K562 (cell line): ENCODE measurements around the gene HMGA1. TPM values are rescaled to one million over a fixed set of nuclear protein-coding genes. Genes with fewer than 3 reads are reported as not detected.
A peak's percentile ranks its signal among the peaks of the same experiment; 100 is the strongest.

Experiments
- CBFA2T3 ChIP-seq: fragments of 450-650 bp; IDR thresholded peaks from 2 replicates; pipeline ENCODE4 v1.6.1; 2017
- CC2D1A ChIP-seq: fragments of 450-650 bp; IDR thresholded peaks from 2 replicates; pipeline ENCODE4 v1.6.1; 2017; ENCODE audit warnings: mild to moderate bottlenecking
- CREM ChIP-seq: IDR thresholded peaks from 2 replicates; pipeline ENCODE4 v1.6.1; 2014; ENCODE audit warnings: antibody characterized with exemption, low read depth
- CTBP1 ChIP-seq: fragments of 450-650 bp; IDR thresholded peaks from 2 replicates; pipeline ENCODE4 v1.6.1; 2016; ENCODE audit warnings: borderline replicate concordance
- HOXB6 ChIP-seq: fragments of 250-450 bp; sonication (Bioruptor Pico); IDR thresholded peaks from 2 replicates; pipeline ENCODE4 v1.5.1; 2022; ENCODE audit warnings: mild to moderate bottlenecking, borderline replicate concordance
- IFI16 ChIP-seq: fragments of 250-450 bp; sonication (Bioruptor Pico); IDR thresholded peaks from 2 replicates; pipeline ENCODE4 v2.1.2; 2022; ENCODE audit warnings: mild to moderate bottlenecking, inconsistent platforms
- MECOM ChIP-seq: fragments of 250-450 bp; sonication (Bioruptor Pico); IDR thresholded peaks from 2 replicates; pipeline ENCODE4 v1.8.0; 2022; ENCODE audit warnings: inconsistent platforms
- MEIS2 ChIP-seq: fragments of 450-650 bp; IDR thresholded peaks from 2 replicates; pipeline ENCODE4 v1.6.1; 2014; ENCODE audit warnings: mild to moderate bottlenecking; ENCODE audit not compliant: partially characterized antibody
- NR3C1 ChIP-seq: sonication (generic); formaldehyde crosslinking; IDR thresholded peaks from 2 replicates; pipeline ENCODE4 v1.8.1; 2022; ENCODE audit warnings: missing genetic modification reagents
- RAD21 ChIP-seq, 2 experiments: fragments of 250-450 bp in 1 of 2; fragments of 450-650 bp in 1 of 2; sonication (Bioruptor Pico) in 1 of 2; formaldehyde crosslinking in 1 of 2; IDR thresholded peaks in 1 of 2; conservative IDR thresholded peaks in 1 of 2; 2 replicates each; pipeline versions ENCODE4 v1.4.0 to v1.8.0; 2020 to 2022; ENCODE audit warnings: mild to moderate bottlenecking in 2 of 2, moderate library complexity in 1 of 2
- RCOR1 ChIP-seq, 2 experiments: IDR thresholded peaks; 2 replicates each; pipeline ENCODE4 v1.6.1; 2012; ENCODE audit warnings: low read depth in 2 of 2, low read length in 2 of 2, borderline replicate concordance in 1 of 2, improper control_type of control experiment in 1 of 2
- RHOXF2B ChIP-seq: fragments of 250-450 bp; sonication (Bioruptor Pico); conservative IDR thresholded peaks from 2 replicates; pipeline ENCODE4 v1.5.1; 2021
- SMC3 ChIP-seq: conservative IDR thresholded peaks from 2 replicates; pipeline ENCODE4 v1.6.1; 2011; ENCODE audit warnings: low read depth, low read length, improper control_type of control experiment; ENCODE audit not compliant: insufficient read depth
- TBP ChIP-seq: optimal IDR thresholded peaks from 2 replicates; pipeline ENCODE3; 2011; ENCODE audit warnings: low read depth, low read length, improper control_type of control experiment
- ZBTB1 ChIP-seq: sonication (generic); formaldehyde crosslinking; IDR thresholded peaks from 2 replicates; pipeline ENCODE4 v1.8.1; 2023; ENCODE audit warnings: missing genetic modification reagents, low read depth, mild to moderate bottlenecking, borderline replicate concordance
- ZC3H11A ChIP-seq: IDR thresholded peaks from 2 replicates; pipeline ENCODE4 v1.6.1; 2012; ENCODE audit warnings: low read depth, low read length, improper control_type of control experiment
- ZFP30 ChIP-seq: fragments of 250-450 bp; sonication (Bioruptor Pico); IDR thresholded peaks from 2 replicates; pipeline ENCODE4 v1.8.0; 2022; ENCODE audit warnings: moderate library complexity, mild to moderate bottlenecking, inconsistent platforms, borderline replicate concordance
- ZFP36 ChIP-seq: fragments of 150-350 bp; IDR thresholded peaks from 2 replicates; pipeline ENCODE4 v1.6.1; 2018; ENCODE audit warnings: low read length, low read depth; ENCODE audit not compliant: partially characterized antibody
- polyA plus RNA-seq, 8 experiments: library from polyadenylated mRNA; depleted of rRNA in 4 of 8; stranded (reverse) in 5 of 8; unstranded in 3 of 8; fragments of >200 nt; fragmentation: Nextera tagmentation in 2 of 8; fragmentation: Illumina TruSeq in 1 of 8; extraction: Ambion mirVana in 2 of 8; extraction: Trizol in 1 of 8; gene quantifications; 2 replicates each; pipeline versions ENCODE4 v1.2.1 to v1.2.3, GENCODE V29; 2011 to 2014; ENCODE audit warnings: inconsistent platforms in 1 of 8, missing spikeins in 1 of 8
- total RNA-seq, 7 experiments: library from RNA; depleted of rRNA in 6 of 7; stranded (reverse); fragments of >200 nt in 6 of 7; fragmentation: Illumina TruSeq in 2 of 7; extraction: Trizol in 2 of 7; gene quantifications; 2 replicates each; pipeline versions ENCODE4 v1.2.1 to v1.2.3, GENCODE V29; 2011 to 2021; ENCODE audit warnings: low replicate concordance in 1 of 7
- TF ChIP-seq, protein P1 (sequence below): fragments of 450-650 bp; IDR thresholded peaks from 2 replicates; pipeline ENCODE4 v1.6.1; 2016
- TF ChIP-seq, protein P2 (sequence below): fragments of 250-450 bp; sonication (Bioruptor Pico); IDR thresholded peaks from 2 replicates; pipeline ENCODE4 v1.8.0; 2021; ENCODE audit warnings: borderline replicate concordance, mild to moderate bottlenecking, moderate library complexity; ENCODE audit not compliant: poor library complexity, severe bottlenecking
- TF ChIP-seq, protein P3 (sequence below): sonication (generic); formaldehyde crosslinking; IDR thresholded peaks from 2 replicates; pipeline ENCODE4 v1.9.0; 2022; ENCODE audit warnings: mild to moderate bottlenecking, missing genetic modification reagents
- TF ChIP-seq, protein P4 (sequence below): IDR thresholded peaks from 2 replicates; pipeline ENCODE4 v1.6.1; 2011; ENCODE audit warnings: borderline replicate concordance, low read depth, mild to moderate bottlenecking, moderate library complexity, low read length; ENCODE audit not compliant: insufficient read depth, poor library complexity, severe bottlenecking
- TF ChIP-seq, protein P5 (sequence below): fragments of 250-450 bp; sonication (Bioruptor Pico); IDR thresholded peaks from 2 replicates; pipeline ENCODE4 v1.5.0; 2021

The HMGA1 gene
- total and polyA plus RNA-seq, 9 of the 15 experiments (the other 6 are each of a cell fraction or from before 2014, with no cell fraction given), result 27.8 to 1,947 (median 594) TPM

DNA sequence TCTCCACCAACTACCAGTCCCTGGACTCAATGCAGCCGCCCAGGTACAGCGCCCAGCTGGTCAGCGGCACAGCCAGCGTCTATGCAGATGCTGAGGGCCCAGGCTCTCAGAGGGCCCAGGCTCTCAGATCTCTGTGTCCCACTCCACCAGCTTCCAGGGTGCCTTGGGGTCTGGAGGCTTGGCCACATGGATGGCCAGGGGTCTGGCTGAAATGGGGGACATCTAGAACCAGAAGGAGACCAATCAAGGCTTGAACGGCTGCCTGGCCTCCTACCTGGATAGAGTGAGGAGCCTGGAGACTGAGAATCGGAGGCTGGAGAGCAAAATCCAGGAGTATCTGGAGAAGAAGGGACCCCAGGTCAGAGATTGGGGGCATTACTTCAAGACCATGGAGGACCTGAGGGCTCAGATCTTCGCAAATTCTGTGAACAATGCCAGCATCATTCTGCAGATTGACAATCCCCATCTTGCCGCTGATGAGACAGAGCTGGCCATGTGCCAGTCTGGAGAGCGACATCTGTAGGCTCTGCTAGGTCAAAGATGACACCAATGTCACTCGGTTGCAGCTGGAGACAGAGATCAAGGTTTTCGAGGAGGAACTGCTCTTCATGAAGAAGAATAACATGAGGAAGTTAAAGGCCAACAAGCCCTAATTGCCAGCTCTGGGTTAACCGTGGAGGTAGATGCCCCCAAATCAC is 46.7 kb upstream of the HMGA1 start (continued):
- TF ChIP-seq RCOR1 (IDR thresholded peaks at IDR 0.05; ENCODE audit: borderline replicate concordance in 1 of 2, low read depth in 2 of 2, low read length in 2 of 2) (peak in 1 of 2 experiments; percentile 87; a peak in 2 of 4 replicates), ZC3H11A (no peak), NR3C1 (CRISPR knock-in tag) (no peak), TBP (peak; percentile 18), RHOXF2B (no peak), RAD21 (CRISPR knock-in tag; conservative IDR thresholded peaks at IDR 0.05 in 1 of 2, IDR thresholded peaks at IDR 0.05 in 1 of 2) (peak in 1 of 2 experiments; percentile 33; a peak in 2 of 4 replicates), ZFP30 (CRISPR knock-in tag) (no peak), ZBTB1 (CRISPR knock-in tag) (no peak), CTBP1 (peak; percentile 87; the same call in 1 of the 2 replicates), CREM (peak; percentile 36; the same call in 1 of the 2 replicates), IFI16 (no peak), HOXB6 (CRISPR knock-in tag) (no peak), CC2D1A (no peak), CBFA2T3 (peak; percentile 41), SMC3 (0 out of 2 replicates have a peak, but pooled peaks have one; percentile 16), ZFP36 (no peak), MEIS2 (peak; percentile 77), MECOM (CRISPR knock-in tag) (peak; percentile 86)
- TF ChIP-seq, protein P1, sequence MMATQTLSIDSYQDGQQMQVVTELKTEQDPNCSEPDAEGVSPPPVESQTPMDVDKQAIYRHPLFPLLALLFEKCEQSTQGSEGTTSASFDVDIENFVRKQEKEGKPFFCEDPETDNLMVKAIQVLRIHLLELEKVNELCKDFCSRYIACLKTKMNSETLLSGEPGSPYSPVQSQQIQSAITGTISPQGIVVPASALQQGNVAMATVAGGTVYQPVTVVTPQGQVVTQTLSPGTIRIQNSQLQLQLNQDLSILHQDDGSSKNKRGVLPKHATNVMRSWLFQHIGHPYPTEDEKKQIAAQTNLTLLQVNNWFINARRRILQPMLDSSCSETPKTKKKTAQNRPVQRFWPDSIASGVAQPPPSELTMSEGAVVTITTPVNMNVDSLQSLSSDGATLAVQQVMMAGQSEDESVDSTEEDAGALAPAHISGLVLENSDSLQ, result peak; percentile 86
- TF ChIP-seq, protein P2, sequence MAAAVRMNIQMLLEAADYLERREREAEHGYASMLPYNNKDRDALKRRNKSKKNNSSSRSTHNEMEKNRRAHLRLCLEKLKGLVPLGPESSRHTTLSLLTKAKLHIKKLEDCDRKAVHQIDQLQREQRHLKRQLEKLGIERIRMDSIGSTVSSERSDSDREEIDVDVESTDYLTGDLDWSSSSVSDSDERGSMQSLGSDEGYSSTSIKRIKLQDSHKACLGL (CRISPR knock-in tag), result no peak
- TF ChIP-seq, protein P3, sequence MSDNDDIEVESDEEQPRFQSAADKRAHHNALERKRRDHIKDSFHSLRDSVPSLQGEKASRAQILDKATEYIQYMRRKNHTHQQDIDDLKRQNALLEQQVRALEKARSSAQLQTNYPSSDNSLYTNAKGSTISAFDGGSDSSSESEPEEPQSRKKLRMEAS (CRISPR knock-in tag), result peak; percentile 60
- TF ChIP-seq, protein P4, sequence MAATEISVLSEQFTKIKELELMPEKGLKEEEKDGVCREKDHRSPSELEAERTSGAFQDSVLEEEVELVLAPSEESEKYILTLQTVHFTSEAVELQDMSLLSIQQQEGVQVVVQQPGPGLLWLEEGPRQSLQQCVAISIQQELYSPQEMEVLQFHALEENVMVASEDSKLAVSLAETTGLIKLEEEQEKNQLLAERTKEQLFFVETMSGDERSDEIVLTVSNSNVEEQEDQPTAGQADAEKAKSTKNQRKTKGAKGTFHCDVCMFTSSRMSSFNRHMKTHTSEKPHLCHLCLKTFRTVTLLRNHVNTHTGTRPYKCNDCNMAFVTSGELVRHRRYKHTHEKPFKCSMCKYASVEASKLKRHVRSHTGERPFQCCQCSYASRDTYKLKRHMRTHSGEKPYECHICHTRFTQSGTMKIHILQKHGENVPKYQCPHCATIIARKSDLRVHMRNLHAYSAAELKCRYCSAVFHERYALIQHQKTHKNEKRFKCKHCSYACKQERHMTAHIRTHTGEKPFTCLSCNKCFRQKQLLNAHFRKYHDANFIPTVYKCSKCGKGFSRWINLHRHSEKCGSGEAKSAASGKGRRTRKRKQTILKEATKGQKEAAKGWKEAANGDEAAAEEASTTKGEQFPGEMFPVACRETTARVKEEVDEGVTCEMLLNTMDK, result peak; percentile 95
- TF ChIP-seq, protein P5, sequence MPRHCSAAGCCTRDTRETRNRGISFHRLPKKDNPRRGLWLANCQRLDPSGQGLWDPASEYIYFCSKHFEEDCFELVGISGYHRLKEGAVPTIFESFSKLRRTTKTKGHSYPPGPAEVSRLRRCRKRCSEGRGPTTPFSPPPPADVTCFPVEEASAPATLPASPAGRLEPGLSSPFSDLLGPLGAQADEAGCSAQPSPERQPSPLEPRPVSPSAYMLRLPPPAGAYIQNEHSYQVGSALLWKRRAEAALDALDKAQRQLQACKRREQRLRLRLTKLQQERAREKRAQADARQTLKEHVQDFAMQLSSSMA (CRISPR knock-in tag), result no peak
